LHCN-M2 (cell line): ENCODE data around the gene DUSP1. TPM values are rescaled to one million over a fixed set of nuclear protein-coding genes. Genes with fewer than 3 reads are reported as not detected.
A peak's percentile ranks its signal among the peaks of the same experiment; 100 is the strongest.

Experiments
- DNase-seq: peaks from one replicate; pipeline ENCODE4 v3.0.0-alpha.2; 2012; ENCODE audit warnings: low read depth
- total RNA-seq: library from RNA; depleted of rRNA; stranded (reverse); fragments of >200 nt; gene quantifications from 2 replicates; pipeline ENCODE4 v1.2.3, GENCODE V29; 2014

Gene DUSP1
- total RNA-seq, 1 experiment from 2014 or later: 87.6 TPM

DNA sequence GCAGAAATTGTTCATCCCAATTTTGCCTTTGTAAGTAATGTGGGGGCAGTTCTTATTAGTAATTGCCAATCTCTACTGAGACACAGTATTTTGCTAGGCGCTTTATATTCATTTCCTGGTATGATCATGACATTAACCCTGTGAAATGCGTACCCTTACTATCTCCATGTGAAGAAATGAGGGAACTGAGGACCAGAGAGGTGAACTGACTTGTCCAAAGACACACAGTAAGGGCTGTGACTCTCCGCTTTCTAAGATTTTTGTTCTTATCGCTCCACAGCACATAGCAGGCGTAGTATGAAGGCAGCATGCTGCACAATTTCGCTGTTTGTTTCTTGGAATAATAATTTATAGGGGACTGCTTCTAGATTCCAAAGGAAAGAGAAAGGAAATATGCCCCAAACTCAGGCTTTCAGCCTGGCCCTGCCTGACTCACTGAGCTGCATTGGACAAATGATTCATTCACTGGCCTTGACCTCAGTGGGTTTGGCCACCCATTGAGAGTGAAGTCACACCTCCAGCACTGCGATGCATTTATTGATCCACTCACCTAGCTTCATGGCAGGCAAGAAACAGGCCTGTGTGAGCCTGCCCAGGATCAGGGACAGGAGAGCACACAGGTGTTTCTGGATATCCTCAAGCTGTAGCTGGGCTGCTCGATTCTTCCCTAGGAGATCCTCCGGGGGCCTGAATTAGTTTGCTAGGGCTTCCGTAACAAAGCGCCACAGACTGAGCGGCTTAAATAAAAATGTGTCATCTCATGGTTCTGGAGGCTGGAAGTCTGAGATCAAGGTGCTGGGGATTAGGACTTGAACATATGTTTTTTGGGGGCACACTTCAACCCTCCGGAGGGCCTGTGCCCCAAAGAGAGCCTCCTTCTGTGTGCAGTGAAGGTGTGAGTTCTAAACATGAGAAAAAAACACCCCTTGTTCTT lies 7.2 kb upstream of the DUSP1 start:
- DNase-seq: peak; percentile 86

- DNase-seq: no peak
Observed at GRCh38 chr5:172776235-172776594, 5.2 kb upstream of the DUSP1 start.

DNA sequence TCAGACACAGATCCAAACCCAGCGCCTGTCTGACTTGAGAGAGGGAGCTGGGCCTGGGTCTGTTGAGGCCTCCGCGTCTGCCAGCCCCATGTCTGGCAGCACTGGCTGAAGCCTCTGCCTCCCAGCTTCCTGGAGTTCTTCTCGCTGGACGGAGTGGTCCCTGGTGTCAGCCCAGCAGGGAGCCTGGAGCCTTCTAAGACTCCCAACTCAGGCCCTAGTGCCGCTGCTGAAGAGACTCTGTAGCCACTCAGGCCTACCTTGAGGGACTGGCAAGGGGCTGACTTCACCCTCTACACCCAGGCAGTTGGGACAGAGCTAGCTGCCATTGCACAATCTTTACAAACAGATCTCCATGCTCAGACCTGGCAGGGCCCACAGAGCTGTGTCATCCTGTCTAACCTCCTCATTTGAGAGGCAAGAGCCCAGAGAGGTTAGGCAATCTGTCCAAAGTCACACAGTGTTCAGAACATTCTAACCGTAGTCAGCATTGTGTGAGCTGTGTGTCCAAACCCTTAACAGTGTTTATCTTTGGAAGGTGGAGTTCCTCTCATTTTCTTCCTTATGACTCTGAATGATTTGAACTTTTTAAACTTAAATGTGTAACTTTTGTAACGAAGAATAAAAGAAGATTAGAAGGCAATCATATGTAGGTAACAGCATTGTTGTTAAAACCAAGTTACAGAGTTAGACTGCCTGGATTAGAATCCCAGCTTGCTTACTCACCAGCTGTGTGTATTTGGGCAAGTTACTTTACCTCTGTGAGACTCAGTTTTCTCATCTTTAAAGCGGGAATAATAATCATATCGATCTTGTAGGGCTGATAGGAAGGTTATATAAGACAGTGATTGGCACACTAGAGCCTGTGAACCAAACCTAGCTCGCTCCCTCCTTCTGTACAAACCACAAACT lies 4.6 kb upstream of the DUSP1 start:
- peak; percentile 89 for DNase-seq

DNA sequence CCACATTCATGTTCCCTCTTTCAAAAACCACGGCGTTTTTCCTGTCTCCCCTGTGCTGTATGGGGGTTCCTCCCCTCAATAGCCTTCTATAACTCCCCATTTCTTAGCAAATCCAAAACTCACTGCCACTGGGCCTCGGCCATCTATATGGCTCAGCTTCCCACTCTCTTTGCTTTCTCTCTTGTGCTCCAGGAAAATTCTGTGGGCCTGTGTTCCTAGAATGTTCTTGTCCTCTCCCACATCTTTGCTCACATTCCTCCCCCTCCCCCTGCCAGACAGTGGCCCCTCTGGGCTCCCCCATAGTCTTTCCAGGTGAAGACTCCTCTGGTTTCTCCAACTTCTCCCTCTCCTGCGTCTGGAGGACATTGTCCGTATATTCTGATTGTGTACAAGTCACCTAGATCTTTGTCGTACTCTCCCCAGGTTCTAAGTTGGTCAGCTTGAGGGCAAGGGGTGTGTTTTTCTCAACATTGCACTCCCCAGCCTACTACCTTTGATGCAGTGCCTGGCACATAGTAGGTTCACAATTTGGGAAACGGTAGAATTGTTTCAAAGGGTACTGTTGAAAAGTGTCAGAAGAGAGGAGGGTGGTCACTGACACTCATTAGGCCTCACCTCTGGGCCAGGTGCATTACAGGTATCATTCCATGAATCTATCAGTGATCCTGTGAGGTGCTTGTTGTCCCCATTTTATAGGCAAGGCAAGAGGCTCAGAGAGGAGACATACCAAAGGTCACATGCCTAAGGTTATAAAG lies 3.7 kb upstream of the DUSP1 start:
- no peak for DNase-seq

DNA sequence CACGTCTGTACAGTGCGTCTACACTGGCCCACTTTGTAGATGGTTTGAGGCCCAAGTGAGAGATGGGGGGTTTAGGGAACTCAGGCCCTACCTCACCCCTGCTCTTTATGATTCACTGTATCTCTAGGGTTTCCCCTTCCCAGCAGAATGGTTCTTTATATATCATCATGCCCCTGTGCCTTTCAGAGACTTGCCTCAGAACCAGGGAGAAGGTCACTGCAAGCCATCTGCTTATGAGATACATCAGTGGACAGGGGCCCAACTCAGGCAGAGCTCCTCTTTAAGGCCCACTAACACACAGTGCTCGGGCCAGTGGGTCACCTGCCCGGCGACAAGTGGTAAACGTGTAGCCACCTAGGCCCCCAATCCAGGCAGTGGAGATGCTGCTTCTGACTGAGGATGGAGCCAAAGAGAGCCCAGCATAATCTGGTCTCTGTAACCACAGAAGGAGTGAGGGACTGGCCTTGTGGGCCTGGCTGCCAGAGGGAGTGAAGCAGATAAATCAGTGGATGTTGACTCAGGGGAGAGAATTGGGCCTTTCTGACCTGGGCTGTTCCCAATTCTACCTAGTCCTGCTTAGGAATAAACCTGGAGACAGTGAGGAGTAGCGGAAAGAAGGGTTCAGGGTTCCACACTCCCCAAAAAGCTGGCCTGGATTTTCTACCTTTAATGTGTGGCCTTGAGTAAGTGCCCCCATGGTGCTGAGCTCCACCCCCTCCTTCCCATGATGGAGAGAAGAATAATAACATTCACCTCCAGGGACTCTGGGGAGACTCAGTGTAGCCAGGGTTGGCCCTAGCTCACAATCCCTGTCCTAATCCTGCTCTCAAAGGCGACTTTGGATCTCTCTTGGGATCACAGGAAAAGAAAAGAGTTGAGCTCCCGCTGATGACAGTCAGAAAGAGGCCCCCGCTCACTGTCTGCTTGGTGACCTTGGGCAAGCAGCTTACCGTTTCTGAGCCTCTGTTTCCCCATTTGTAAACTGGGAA lies 2.8 kb upstream of the DUSP1 start:
- peak; percentile 53 for DNase-seq

DNA sequence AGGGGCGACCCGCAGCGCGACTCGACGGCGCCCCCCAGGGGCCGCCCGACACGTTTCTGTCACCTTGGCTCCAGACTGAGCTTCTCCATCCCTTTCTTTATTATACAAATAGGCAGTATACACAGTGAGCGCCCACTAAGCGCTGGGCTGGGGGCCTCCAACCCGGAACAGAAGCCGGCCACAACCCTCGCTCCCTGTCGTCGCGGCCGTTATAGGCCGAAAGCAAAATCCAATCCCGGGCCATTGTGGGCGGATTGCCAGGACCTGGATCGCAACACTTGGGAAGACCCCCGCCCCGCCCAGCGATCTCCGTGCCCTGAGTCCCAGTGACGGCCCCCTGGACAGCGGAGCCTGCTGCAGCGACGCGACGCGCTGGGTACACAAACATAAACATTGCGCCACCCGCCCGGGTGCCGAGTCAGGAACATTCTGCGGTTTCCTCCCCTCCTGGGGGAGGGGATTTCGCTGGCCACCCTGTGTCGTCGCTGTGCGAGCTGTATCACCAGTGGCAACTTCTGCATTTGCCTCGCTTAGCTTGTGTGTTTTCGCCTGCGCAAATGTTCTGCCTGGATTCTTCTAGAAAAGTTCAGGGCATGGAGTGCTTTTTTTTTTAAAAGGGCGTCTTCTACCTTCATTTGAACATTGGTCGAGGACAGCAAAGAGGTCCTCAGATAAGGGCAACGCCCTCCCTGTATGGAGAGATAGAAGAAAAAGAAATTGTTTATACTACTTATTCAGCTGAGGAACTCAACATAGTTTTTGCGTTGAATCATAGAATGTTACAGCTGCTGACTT lies 1.3 kb upstream of the DUSP1 start:
- peak; percentile 95 for DNase-seq

DNA sequence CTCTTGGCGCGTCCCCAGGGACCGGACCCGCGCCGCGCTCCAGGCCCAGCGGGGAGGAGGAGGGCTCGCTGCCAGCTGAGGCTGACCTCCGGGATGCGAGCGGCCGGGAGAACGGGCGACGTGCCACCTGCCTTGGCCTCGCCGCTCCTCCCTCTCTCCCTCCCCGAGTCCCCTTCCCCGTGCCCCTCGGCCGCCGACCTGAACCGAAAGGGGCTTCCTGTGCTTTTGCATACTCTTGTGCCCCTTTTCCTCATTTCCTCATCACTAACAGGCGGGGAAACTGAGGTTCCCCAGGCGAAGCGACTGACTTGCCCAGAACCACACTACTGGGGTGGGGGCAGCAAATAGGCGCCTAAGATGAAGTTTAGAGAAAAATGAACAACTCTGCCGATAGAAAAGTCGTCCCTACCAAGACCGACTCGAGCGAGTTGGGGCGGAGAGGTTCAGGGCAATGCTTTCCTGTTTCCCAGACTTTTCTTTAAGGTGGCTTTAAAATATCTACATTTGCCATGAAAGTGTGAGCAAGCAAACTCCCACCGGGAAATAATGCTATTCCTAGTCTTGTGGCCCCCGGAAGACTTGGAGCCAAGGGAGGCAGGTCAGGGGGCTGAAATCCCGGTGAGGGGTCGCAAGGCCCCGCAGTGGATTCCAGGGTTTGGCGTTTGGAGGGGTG lies 580 bp upstream of the DUSP1 start:
- DNase-seq: peak; percentile 60

DNA sequence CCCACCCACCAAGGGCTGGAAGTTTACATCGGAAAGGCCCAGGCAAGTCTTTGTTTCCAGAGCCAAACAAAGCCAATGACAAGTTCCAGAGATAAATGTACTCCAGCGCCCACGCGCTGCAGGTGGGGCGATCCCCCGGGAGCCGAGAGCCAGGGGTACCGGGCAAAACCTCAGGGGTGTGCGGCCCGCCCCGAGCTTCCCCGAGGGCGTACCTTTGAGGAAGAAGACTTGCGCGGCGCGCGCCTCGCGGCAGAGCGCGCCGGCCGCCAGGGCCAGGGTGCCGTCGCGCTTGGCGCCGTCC lies 671 bp downstream of the DUSP1 start:
- no peak for DNase-seq

DNA sequence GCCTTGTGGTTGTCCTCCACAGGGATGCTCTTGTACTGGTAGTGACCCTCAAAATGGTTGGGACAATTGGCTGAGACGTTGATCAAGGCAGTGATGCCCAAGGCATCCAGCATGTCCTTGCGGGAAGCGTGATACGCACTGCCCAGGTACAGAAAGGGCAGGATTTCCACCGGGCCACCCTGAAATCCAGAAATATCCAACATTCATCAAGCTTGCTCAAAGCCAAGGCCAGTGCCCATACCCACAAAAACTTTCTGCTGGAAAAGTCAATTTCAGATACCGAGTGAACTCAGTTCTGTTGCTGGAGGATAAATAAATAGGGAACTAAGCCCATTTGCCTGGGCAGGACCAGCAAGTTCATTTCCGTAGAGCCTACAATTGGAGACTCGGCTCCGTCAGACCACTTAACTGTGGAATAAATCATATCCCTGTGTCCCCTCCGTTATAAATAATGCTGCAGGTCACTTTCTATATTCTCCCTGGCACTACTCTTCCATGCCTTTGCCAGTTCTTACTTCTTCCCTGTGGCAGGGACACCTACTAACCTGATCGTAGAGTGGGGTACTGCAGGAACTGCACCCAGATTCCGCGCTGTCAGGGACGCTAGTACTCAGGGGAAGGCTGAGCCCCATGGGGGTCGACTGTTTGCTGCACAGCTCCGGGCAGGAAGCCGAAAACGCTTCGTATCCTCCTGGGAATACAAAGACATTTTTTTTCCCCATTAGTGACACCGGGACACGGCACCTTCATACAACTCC lies 1.2 kb downstream of the DUSP1 start:
- DNase-seq: peak; percentile 31

- DNase-seq: peak; percentile 15
Observed at GRCh38 chr5:172769342-172769615, 1.7 kb downstream of the DUSP1 start.

GRCh38 chr5:172768573-172769341 lies 2.2 kb downstream of the DUSP1 start:
- peak; percentile 75 for DNase-seq

DNA sequence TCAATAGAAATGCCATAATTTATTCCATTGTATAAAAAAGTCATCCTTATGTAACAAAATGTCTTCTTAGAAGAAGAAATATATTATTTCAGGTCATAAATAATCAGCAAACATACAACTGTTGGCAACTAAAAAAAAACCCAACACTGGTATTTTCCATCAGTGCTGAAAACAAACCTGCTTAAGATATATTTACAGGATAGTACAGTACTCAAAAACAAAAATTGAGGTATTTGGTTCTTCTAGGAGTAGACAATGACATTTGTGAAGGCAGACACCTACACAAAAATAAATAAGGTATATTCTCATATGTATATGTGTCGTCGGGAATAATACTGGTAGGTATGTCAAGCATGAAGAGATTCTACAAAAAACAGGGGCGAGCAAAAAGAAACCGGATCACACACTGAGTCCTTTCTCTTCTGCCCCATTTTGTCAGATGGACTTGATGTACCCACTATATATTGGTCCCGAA lies 2.9 kb downstream of the DUSP1 start:
- DNase-seq: no peak

DNA sequence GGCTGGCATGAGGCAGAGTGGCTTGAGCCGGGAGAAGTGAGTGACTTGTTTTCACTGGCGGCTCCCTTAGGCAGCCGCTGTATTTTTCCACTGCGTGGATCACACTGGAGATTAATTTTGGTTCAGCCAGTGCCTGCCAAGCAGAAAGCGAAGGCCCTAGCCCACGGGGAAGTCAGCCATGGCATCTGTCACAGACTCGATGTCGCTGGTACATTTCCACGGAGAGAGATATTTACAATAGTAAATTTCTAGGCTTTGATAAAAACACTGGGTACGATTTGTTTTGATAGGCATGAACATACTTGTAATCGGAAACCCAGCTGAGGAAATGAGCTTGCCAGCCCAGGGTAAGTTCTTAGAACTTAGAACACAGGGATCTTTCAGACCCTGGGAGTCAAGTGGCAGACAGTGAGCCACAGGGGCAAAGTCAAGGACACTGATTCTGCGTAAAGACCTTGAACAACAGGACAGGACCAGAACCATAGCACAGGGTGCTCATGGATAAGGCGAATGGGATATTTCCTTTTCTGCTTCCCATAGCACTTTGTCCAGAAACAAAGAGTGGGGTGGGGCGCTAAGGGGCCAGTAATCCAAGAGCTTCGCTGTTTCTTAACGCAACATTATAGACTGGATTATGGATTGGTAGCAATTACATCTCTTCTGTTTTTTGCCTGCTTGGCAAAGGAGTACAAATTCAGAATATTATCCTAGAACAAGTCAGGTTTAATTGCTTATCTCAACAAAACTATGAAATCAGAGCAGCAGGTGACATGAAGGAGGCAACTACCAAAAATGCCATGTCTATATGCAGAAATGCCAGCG lies 4.5 kb downstream of the DUSP1 start:
- peak; percentile 85 for DNase-seq

- DNase-seq: peak; percentile 64
Observed at GRCh38 chr5:172765766-172766286, 5.2 kb downstream of the DUSP1 start.

DNA sequence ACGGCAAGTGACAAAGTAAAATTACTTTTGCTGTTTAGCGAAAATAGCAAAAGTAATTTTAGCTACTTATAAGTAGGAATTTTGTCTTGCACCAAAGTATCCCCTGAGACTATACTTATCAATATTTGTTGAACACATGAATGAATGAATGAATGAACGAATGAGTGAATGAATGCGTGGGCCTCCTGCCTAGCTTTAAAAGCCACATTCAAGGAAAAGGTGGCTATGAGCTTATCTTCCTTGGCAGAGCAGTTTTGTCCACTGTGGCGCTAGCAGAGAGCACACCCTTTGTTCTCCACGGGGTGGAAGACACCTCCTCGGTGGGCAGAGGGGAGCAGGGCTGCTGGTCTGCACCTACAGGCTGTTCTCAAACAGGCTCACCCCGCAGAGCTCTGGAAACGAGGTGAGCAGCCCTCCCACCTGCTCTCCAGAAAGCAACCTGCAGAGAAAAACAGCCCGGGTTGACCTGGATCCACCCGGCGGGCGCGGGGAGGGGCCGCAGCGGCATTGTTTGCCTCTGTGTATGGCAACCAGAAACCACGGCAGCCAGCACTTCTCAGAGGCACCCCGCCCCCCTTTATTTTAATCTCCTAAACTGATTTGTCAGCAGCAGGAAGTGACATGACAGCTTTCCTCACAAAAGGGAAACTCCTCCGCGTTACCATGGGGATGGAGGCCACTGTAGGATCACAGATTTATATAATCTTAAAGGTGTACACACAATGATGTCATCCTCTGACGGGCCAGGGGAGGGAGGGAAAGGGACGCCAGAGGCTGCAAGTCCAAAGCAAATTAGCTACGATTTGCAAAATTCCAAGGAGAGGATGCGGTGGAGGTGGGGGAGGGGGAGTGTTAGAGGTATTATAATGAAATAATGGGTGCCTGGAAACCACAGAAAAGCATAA lies 5.9 kb downstream of the DUSP1 start:
- DNase-seq: peak; percentile 99

GRCh38 chr5:172763120-172763464 lies 7.9 kb downstream of the DUSP1 start:
- no peak for DNase-seq
